Measurements from ENCODE around the gene ADCY9.

The ADCY9 gene

GRCh38 chr16:3992297-3993051, 123.8 kb downstream of the ADCY9 start:
- no peaks in the 10 kb centered on the region for H3K4me1 ChIP-seq (ENCODE audit: control insufficient read depth, low read length)
- no peak overlapping the region for H3K4me2 ChIP-seq (ENCODE audit: low read length)
- H3K36me3 ChIP-seq (ENCODE audit: control insufficient read depth, low read length) = no peaks in the 10 kb centered on the region
- no peaks in the 10 kb centered on the region for H3K27me3 ChIP-seq (ENCODE audit: control insufficient read depth, low read length)
- H4K20me1 ChIP-seq (ENCODE audit: control insufficient read depth, insufficient read depth, low read depth, low read length) = no peaks in the 10 kb centered on the region
- H3K9me3 ChIP-seq (ENCODE audit: control insufficient read depth, insufficient read depth, low read length) = no peaks in the 10 kb centered on the region
- H3K9me2 ChIP-seq (replicated peaks; ENCODE audit: control insufficient read depth, low read length) = no peaks in the 10 kb centered on the region
- no peaks in the 10 kb centered on the region for H3F3A ChIP-seq (ENCODE audit: control insufficient read depth, insufficient read depth)
- TF ChIP-seq EZH2phosphoT487 (IDR thresholded peaks at IDR 0.05; ENCODE audit: borderline replicate concordance, low read length) = no peak
- TF ChIP-seq, protein P1, sequence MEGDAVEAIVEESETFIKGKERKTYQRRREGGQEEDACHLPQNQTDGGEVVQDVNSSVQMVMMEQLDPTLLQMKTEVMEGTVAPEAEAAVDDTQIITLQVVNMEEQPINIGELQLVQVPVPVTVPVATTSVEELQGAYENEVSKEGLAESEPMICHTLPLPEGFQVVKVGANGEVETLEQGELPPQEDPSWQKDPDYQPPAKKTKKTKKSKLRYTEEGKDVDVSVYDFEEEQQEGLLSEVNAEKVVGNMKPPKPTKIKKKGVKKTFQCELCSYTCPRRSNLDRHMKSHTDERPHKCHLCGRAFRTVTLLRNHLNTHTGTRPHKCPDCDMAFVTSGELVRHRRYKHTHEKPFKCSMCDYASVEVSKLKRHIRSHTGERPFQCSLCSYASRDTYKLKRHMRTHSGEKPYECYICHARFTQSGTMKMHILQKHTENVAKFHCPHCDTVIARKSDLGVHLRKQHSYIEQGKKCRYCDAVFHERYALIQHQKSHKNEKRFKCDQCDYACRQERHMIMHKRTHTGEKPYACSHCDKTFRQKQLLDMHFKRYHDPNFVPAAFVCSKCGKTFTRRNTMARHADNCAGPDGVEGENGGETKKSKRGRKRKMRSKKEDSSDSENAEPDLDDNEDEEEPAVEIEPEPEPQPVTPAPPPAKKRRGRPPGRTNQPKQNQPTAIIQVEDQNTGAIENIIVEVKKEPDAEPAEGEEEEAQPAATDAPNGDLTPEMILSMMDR (IDR thresholded peaks at IDR 0.05; ENCODE audit: low read depth, low read length, poor library complexity, severe bottlenecking) = no peak
- H3K4me3 ChIP-seq (ENCODE audit: low read length) = no peak overlapping the region
- no peaks in the 10 kb centered on the region for H3K79me2 ChIP-seq (ENCODE audit: control insufficient read depth, low read length)
- no peak overlapping the region for H3K27ac ChIP-seq (ENCODE audit: low read depth, low read length)

DNA sequence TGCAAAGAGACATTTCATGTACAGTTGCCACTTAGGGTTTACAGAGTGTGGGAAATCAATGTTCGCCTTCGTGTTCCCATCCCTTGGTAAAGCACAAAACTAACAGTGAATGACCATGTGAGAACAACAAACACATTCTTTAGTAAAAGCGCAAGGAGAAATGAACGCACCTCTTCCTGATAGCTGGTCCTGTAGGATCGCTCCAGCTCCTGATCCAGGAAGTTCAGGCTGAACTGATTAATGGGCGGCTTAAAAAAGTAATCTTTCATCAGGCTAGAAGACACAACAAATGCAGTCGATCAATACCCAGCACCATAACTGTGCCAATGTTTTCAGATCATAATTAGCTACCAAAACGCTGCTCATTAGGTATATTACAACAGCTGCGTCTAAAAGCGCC, 127.4 kb downstream of the ADCY9 start:
- H3K36me3 ChIP-seq (ENCODE audit: control insufficient read depth, low read length) = no peaks in the 10 kb centered on the region
- H3K9me2 ChIP-seq (replicated peaks; ENCODE audit: control insufficient read depth, low read length) = no peaks in the 10 kb centered on the region

DNA sequence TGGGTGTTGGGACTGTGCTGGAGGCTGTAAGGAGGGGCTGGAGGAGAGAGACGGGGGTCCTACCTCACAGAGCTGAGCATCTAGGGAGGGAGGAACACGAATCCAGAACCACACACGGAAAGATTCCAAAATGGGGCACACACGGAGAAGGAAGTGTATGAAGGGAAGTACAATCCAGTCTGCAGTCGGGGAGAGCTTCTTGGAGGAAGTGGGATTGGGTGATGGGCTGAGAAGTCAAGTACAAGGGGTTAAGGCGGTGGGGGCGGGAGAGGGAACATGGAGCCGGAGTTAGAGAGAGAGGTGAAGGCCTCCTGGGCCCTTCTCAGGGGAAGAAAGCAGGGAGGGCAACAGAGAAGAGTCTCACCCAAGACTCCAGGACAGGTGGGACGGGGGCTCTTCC, 128.2 kb downstream of the ADCY9 start:
- no peak overlapping the region for H3K4me2 ChIP-seq (ENCODE audit: low read length)
- H3K27me3 ChIP-seq (ENCODE audit: control insufficient read depth, low read length) = no peaks in the 10 kb centered on the region
- TF ChIP-seq, protein P1 (IDR thresholded peaks at IDR 0.05; ENCODE audit: low read depth, low read length, poor library complexity, severe bottlenecking) = no peak
- no peak for TF ChIP-seq EZH2phosphoT487 (IDR thresholded peaks at IDR 0.05; ENCODE audit: borderline replicate concordance, low read length)
- no peaks in the 10 kb centered on the region for H3K9me2 ChIP-seq (replicated peaks; ENCODE audit: control insufficient read depth, low read length)
- no peaks in the 10 kb centered on the region for H3K4me1 ChIP-seq (ENCODE audit: control insufficient read depth, low read length)
- H3F3A ChIP-seq (ENCODE audit: control insufficient read depth, insufficient read depth) = no peaks in the 10 kb centered on the region
- H4K20me1 ChIP-seq (ENCODE audit: control insufficient read depth, insufficient read depth, low read depth, low read length) = no peaks in the 10 kb centered on the region
- H3K27ac ChIP-seq (ENCODE audit: low read depth, low read length) = no peak overlapping the region
- H3K36me3 ChIP-seq (ENCODE audit: control insufficient read depth, low read length) = no peaks in the 10 kb centered on the region
- no peak overlapping the region for H3K4me3 ChIP-seq (ENCODE audit: low read length)
- H3K79me2 ChIP-seq (ENCODE audit: control insufficient read depth, low read length) = no peaks in the 10 kb centered on the region
- H3K9me3 ChIP-seq (ENCODE audit: control insufficient read depth, insufficient read depth, low read length) = no peaks in the 10 kb centered on the region

More for the DNA sequence above, 127.4 kb downstream of the ADCY9 start:
- Histone ChIP-seq H3K4me1 (ENCODE audit: control insufficient read depth, low read length) (no peaks in the 10 kb centered on the region), H4K20me1 (ENCODE audit: control insufficient read depth, insufficient read depth, low read depth, low read length) (no peaks in the 10 kb centered on the region), H3K4me3 (ENCODE audit: low read length) (no peak overlapping the region), H3K9me3 (ENCODE audit: control insufficient read depth, insufficient read depth, low read length) (no peaks in the 10 kb centered on the region), H3F3A (ENCODE audit: control insufficient read depth, insufficient read depth) (no peaks in the 10 kb centered on the region), H3K27ac (ENCODE audit: low read depth, low read length) (no peak overlapping the region), H3K27me3 (ENCODE audit: control insufficient read depth, low read length) (no peaks in the 10 kb centered on the region), H3K4me2 (ENCODE audit: low read length) (no peak overlapping the region), H3K79me2 (ENCODE audit: control insufficient read depth, low read length) (no peaks in the 10 kb centered on the region)
- TF ChIP-seq EZH2phosphoT487 (IDR thresholded peaks at IDR 0.05; ENCODE audit: borderline replicate concordance, low read length) = no peak
- TF ChIP-seq, protein P1 (IDR thresholded peaks at IDR 0.05; ENCODE audit: low read depth, low read length, poor library complexity, severe bottlenecking) = no peak

Data from DOHH2 (cell line).